ENCODE results near the gene CLNK. TPM values are rescaled to one million over a fixed set of nuclear protein-coding genes. Genes with fewer than 3 reads are reported as not detected.

Gene CLNK
- total and polyA plus RNA-seq, 2 of the 13 experiments (the other 11 are each of a cell fraction or from before 2014, with no cell fraction given) = not detected

DNA sequence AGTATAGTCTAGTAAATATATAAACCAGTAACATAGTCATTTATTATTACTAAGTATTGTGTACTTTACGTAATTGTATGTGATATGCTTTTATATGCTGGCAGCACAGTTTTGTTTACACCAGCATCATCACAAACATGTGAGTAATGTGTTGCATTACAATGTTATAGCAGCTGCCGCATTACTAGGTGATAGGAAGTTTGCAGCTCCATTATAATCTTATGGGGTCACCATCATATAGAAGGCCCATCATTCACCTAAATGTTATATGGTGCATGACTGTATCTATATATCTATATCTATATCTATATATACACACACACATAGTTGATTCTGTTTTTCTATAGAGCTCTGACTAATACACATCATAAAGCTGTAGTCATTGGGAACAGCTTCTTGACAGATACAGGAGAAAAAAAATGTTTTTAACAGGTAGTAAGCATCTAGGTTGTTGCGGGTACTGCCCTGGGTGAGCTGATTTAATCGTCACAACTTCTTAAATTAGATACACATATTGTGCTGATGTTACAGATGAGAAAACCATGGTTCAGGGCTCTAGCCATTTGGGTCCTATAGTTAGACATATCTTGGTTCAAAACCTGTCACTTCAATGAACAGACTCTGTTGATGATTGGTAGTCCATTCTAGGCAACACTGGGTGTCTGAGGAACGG is 77.9 kb downstream of the CLNK start:
- 35% methylated on average over 5 of the region's 5 CpGs for WGBS (ENCODE audit: low lambda C conversion rate)
- intact Hi-C loops (cut with micrococcal nuclease; ENCODE audit: unreplicated experiment) = no loop called here
- H3K36me3 ChIP-seq (replicated peaks in 1 of 2; ENCODE audit: control insufficient read depth in 1 of 2, insufficient read depth in 2 of 2, low read length in 2 of 2) = no peaks in the 10 kb centered on the region
- no peak overlapping the region for H3K4me3 ChIP-seq (replicated peaks in 1 of 3; ENCODE audit: insufficient read depth in 1 of 3, low read depth in 2 of 3, low read length in 3 of 3)
- H3K27me3 ChIP-seq (ENCODE audit: control insufficient read depth in 1 of 2, insufficient read depth in 2 of 2, low read length in 2 of 2) = no peaks in the 10 kb centered on the region
- ChIA-PET POLR2A (no interaction called here), CTCF (ENCODE audit: low intra/inter-chr PET ratio, low total read pairs) (no interaction called here)
- no peaks in the 10 kb centered on the region for H3K4me1 ChIP-seq (ENCODE audit: insufficient read depth, low read length)
- H3K79me2 ChIP-seq (ENCODE audit: insufficient read depth, low read length) = no peaks in the 10 kb centered on the region
- H3K9ac ChIP-seq (ENCODE audit: insufficient read depth, low read depth, low read length) = no peak overlapping the region
- BruUV-seq (replicated peaks) = no TSS peak
- in situ Hi-C loops (cut with HindIII; ENCODE audit: extremely low pct_ligation_motif_present, low pct_unique_long_range_greater_than_20kb) = no loop called here
- DNase-seq (ENCODE audit: low spot score) = no peak
- TF ChIP-seq NCOA1 (CRISPR knock-in tag; IDR thresholded peaks at IDR 0.05) (no peak), RBFOX2 (IDR thresholded peaks at IDR 0.05; ENCODE audit: low read depth, low read length) (no peak), RAD51 (IDR thresholded peaks at IDR 0.05; ENCODE audit: borderline replicate concordance) (no peak), ZFP82 (CRISPR knock-in tag; IDR thresholded peaks at IDR 0.05; ENCODE audit: borderline replicate concordance) (no peak), ZNF12 (CRISPR knock-in tag; IDR thresholded peaks at IDR 0.05) (no peak), SMARCC2 (IDR thresholded peaks at IDR 0.05) (no peak), SYNCRIP (IDR thresholded peaks at IDR 0.05; ENCODE audit: insufficient read depth, low read depth, low read length) (no peak)
- TF ChIP-seq, protein P1, sequence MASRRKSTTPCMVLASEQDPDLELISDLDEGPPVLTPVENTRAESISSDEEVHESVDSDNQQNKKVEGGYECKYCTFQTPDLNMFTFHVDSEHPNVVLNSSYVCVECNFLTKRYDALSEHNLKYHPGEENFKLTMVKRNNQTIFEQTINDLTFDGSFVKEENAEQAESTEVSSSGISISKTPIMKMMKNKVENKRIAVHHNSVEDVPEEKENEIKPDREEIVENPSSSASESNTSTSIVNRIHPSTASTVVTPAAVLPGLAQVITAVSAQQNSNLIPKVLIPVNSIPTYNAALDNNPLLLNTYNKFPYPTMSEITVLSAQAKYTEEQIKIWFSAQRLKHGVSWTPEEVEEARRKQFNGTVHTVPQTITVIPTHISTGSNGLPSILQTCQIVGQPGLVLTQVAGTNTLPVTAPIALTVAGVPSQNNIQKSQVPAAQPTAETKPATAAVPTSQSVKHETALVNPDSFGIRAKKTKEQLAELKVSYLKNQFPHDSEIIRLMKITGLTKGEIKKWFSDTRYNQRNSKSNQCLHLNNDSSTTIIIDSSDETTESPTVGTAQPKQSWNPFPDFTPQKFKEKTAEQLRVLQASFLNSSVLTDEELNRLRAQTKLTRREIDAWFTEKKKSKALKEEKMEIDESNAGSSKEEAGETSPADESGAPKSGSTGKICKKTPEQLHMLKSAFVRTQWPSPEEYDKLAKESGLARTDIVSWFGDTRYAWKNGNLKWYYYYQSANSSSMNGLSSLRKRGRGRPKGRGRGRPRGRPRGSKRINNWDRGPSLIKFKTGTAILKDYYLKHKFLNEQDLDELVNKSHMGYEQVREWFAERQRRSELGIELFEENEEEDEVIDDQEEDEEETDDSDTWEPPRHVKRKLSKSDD (CRISPR knock-in tag; IDR thresholded peaks at IDR 0.05; ENCODE audit: low read depth) = no peak
- TF ChIP-seq, protein P2, sequence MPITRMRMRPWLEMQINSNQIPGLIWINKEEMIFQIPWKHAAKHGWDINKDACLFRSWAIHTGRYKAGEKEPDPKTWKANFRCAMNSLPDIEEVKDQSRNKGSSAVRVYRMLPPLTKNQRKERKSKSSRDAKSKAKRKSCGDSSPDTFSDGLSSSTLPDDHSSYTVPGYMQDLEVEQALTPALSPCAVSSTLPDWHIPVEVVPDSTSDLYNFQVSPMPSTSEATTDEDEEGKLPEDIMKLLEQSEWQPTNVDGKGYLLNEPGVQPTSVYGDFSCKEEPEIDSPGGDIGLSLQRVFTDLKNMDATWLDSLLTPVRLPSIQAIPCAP (CRISPR knock-in tag; IDR thresholded peaks at IDR 0.05; ENCODE audit: low read depth) = no peak
- TF ChIP-seq, protein P3, sequence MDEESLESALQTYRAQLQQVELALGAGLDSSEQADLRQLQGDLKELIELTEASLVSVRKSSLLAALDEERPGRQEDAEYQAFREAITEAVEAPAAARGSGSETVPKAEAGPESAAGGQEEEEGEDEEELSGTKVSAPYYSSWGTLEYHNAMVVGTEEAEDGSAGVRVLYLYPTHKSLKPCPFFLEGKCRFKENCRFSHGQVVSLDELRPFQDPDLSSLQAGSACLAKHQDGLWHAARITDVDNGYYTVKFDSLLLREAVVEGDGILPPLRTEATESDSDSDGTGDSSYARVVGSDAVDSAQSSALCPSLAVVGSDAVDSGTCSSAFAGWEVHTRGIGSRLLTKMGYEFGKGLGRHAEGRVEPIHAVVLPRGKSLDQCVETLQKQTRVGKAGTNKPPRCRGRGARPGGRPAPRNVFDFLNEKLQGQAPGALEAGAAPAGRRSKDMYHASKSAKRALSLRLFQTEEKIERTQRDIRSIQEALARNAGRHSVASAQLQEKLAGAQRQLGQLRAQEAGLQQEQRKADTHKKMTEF (CRISPR knock-in tag; IDR thresholded peaks at IDR 0.05) = no peak
- TF ChIP-seq, protein P4, sequence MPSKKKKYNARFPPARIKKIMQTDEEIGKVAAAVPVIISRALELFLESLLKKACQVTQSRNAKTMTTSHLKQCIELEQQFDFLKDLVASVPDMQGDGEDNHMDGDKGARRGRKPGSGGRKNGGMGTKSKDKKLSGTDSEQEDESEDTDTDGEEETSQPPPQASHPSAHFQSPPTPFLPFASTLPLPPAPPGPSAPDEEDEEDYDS (CRISPR knock-in tag; IDR thresholded peaks at IDR 0.05) = no peak
- no peak overlapping the region for H3K4me2 ChIP-seq (ENCODE audit: low read depth, low read length)
- H2AFZ ChIP-seq (ENCODE audit: low read length) = no peak overlapping the region
- no peaks in the 10 kb centered on the region for H3K9me3 ChIP-seq (ENCODE audit: low read length)
- H4K20me1 ChIP-seq (ENCODE audit: insufficient read depth, low read length) = no peaks in the 10 kb centered on the region
- FAIRE-seq = no peak
- H3K27ac ChIP-seq (ENCODE audit: extremely low read length, insufficient read depth, low read length) = no peak overlapping the region
- ATAC-seq = no peak
